GM21737 (cell line): ENCODE results near the gene FLG.
"Not testable (repeated sequence)": the region's sequence is repeated elsewhere in the genome, so short reads cannot be mapped to it uniquely, and the experiment has no call there.

ENCODE experiments used
- ATAC-seq: cut with Tn5 transposase; IDR thresholded peaks from one replicate; pipeline ENCODE4 v1.9.1; 2021; ENCODE audit warnings: mild to moderate bottlenecking, moderate library complexity; ENCODE audit not compliant: unreplicated experiment

FLG gene

DNA sequence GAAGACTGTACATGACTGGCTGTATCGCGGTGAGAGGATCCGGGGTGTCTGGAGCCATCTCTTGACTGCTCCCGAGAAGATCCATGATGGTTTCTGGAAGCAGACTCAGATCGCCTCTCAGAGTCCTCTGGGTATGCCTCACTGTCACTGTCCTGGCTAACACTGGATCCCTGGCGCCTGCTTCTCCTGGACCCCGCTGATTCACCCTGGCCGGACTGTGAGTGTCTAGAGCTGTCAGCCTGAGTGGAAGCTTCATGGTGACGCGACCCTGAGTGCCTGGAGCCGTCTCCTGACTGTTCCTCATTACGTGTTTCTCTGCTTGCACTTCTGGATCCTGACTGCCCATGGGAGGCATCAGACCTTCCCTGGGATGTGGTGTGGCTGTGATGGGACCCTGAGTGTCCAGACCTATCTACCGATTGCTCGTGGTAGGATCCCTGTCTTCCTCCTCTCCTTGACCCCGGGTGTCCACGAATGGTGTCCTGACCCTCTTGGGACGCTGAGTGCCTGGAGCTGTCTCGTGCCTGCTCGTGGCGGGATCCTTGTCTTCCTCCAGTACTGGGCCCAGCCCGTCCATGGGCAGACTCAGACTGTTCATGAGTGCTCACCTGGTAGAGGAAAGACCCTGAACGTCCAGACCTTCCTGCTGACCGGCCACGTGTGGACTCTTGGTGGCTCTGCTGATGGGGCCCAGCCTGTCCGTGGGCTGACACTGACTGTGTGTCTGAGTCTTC, 21.7 kb downstream of the FLG start:
- ATAC-seq, result not testable (repeated sequence)

DNA sequence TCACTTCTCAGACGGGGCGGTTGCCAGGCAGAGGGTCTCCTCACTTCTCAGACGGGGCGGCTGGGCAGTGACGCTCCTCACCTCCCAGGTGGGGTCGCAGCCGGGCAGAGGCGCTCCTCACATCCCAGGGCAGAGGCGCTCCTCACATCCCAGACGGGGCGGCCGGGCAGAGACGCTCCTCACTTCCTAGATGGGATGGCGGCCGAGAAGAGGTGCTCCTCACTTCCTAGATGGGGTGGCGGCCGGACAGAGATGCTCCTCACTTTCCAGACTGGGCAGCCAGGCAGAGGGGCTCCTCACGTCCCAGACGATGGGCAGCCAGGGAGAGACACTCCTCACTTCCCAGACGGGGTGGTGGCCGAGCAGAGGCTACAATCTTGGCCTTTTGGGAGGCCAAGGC, 68.6 kb downstream of the FLG start:
- ATAC-seq, result not testable (repeated sequence)
